HG03432 (cell line): ENCODE measurements around the gene OGFOD1.
A peak's percentile ranks its signal among the peaks of the same experiment; 100 is the strongest.

Experiments
- ATAC-seq: cut with Tn5 transposase; IDR thresholded peaks from one replicate; pipeline ENCODE4 v1.9.1; 2021; ENCODE audit warnings: mild to moderate bottlenecking, moderate library complexity; ENCODE audit not compliant: unreplicated experiment

The OGFOD1 gene

DNA sequence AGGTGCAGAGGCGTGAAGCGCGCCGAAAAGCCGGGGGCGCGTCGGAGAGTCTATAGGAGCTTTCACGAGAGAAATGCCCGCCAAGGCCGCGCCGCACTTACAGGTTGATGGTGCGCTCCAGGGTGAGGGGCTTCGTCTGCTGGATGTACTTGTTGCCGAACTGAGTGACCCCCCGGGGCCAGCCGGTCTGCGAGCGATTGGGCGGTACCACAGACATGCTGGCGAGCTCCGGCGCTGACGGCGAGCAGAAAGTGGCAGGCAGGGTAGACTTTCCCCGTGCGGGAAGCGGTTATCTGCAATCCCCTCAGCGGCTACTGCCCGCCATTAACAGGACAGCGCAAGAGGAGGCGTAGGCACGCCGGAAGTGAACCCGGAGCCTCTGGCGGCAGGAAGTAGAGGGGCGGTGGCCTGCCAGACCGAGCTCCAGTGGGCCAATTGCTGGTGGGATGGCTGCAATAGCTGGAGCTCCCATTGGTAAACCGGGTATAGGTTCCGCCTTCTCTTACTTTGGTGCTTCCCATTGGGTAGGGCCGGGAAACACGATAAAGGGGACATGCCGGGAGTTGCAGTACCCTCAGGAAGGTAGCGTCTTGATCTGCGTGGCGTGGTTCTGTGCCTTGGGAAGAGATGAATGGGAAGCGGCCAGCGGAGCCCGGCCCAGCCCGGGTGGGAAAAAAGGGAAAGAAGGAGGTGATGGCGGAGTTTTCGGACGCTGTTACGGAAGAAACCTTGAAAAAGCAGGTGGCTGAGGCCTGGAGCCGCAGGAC is at the start of gene OGFOD1, which contains the start of gene NUDT21:
Gene OGFOD1 (plus strand): TSS at position 569 of the 767 bp plus-strand sequence. CDS start 59 bp downstream, at position 628.
Gene NUDT21 (minus strand): TSS at position 347 of the 767 bp plus-strand sequence. CDS start 130 bp downstream, at position 217.
- peak; percentile 98 for ATAC-seq

DNA sequence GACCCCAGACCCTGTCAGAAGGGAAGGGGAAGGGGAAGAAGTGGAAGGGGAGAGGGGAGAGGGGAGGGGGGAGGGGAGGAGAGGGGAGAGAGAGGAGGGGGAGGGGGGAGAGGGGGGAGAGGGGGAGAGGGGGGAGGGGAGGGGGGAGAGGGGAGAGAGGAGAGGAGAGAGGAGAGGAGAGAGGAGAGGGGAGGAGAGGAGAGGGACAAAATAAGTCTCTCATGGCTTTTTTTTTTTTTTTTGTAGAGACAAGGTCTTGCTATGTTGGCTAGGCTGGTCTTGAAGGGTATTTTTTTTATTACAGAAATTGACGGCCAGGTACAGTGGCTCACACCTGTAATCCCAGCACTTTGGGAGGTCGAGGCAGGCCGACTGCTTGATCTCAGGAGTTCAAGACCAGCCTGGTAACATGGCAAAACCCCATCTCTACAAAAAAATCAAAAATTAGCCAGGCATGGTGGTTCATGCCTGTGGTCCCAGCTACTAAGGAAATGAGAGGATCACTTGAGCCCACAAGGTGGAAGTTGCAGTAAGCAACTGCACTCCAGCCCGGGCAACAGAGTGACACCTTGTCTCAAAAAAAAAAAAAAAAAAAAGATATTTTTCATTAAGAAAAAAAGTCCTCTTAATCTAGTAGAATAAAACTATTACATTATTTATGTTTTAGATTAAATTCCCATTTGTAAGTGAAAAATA is 45.2 kb upstream of the OGFOD1 start:
- no peak for ATAC-seq

DNA sequence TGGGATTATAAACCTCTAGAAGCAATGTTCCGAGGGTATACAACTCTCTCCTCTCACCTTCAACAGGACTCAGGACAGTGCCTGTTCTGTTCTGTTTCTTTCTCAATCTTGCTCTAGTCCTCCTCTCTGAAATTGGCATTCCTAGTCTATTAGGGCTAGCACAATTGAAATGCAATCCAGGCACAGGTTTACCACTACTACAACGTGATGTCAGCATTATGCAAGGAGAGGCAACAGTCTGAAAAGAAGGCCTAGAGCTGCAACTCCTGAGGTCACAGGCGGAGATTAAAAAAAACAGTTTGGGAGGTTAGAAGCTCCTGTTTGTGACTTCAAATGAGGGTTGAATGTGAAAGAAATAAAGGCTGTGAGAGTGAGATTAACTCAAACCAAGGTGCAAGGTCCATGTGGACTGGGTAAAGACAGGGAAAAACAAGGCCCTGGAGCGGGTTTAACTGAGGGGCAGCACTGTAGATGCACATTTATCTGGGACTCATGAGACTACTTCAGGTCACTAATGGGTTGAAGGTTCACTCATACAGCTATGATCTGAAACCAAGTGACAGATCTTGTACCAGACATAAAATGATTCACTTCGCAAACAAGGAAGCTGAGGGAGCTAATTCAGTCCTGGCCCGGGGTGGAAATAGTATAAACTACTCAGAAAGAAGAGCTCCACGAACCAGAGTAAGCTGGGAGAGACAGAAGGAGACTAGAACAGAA is 42.8 kb upstream of the OGFOD1 start:
- no peak for ATAC-seq

DNA sequence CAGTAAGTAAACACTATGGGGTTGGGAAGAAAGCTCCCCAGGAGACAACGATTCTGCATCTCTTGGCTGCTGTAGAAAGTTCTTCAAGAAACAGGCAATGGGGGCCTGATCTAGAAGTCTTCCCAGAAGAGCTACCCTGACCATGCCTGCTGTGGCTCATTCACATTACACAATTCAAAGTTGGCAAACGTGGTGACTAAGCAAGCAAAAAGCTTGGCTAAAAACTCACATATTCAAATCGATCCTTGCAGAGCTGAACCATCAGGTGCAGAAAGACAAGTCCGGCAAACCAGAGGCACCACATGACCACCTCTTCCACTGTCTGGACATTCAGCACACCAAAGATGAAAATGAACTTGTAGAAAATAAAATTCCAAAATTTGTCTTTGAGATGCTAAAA is 42.2 kb upstream of the OGFOD1 start:
- no peak for ATAC-seq

DNA sequence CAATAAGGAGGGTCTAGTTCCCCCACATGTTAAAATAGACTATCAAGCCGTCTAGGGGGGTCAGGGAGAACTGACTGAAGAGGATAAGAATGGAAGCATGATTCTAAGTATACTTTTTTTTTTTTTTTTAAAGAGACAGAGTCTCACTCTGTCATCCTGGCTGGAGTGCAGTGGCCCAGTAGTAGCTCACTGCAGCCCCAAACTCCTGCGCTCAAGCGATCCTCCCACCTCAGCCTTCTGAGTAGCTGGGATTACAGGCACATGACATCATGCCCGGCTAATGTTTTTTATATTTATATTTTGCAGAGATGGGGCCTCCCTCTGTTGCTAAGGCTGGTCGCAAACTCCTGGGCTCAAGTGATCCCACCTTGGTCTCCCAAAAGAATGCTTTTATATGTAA is 40.2 kb upstream of the OGFOD1 start:
- no peak for ATAC-seq

DNA sequence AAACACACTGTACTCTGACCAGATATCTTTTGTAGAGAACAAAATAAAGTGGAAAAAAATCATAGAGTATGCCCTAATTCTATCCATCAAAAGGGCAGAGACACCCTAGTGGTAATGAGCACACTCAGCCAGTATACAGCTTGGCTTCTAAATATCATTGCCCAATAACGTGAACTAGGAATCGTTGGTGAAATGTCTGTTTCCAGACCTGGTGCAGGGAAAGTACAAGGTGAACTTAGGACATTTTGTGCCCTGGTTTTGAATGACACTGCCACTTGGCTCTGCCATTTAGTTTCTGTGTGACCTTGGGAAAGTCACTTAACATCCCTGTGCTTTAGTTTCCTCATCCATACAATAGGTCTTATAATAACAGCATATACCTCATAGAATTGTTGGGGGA is 39.7 kb upstream of the OGFOD1 start:
- ATAC-seq = no peak

DNA sequence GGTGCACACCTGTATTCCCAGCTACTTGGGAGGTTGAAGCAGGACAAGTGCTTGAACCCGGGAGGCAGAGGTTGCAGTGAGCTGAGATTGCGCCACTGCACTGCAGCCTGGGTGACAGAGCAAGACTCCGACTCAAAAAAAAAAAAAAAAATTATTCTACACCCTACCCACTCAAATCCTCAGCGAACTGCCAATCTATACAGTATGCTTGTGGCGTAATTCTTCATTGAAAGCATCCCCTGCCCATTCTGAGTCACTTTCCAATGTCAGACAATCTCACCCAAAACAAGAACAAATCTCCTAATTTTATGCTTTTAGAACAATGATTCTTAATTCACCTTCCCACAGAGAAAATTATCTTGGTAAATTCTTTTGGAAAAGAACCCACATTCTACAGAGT is 38.0 kb upstream of the OGFOD1 start:
- no peak for ATAC-seq

DNA sequence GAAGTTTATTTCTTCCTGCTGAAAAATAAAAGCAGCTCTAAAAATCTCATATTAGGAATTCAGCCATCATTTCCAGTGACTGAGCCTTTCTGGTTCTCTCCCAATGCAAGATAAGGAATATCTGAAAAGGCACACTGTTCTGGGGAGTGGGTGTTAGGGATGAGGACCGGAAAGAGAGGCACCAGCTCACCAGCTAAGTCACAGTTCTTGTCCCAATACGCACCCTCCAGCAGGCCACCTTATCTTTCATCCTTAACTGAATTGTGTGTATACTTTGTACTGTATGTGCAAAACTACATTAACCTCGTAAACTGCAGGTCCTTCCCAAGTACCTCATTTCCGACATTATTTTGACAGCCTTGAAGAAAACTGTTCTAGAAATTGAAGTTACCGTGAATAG is 37.0 kb upstream of the OGFOD1 start:
- ATAC-seq = no peak

DNA sequence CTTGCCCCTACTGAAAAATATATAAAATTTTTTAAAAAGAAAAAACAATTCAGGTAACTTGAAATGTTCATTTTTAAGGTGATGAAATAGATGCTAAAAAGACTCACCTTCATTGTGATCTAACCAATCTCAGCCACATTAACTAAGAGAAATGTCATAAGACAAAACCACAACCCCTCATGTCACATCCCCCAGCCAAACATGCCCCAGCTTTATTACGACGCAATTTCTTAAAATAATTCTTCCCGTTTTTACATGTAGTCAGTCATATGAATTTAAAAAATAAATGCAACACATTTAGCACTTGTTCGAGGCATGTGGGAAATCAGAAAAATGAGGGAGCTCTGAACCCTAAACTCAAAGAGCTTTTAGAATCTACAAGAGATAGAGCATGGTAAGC is 35.5 kb upstream of the OGFOD1 start:
- no peak for ATAC-seq

DNA sequence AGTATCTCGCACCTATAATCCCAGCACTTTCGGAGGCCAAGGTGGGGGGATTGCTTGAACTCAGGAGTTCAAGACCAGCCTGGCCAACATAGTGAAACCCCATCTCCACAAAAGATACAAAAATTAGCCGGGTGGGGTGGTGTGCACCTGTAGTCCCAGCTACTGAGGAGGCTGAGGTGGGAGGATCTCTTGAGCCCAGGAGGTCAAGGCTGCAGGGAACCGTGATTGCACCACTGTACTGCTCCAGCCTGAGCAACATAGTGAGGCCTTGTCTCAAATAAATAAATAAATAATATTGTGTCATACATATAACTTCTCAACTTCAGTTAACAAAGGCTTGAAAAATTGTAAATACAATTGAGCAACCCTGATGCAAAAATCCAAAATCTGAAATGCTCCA is 34.2 kb upstream of the OGFOD1 start:
- ATAC-seq = no peak

DNA sequence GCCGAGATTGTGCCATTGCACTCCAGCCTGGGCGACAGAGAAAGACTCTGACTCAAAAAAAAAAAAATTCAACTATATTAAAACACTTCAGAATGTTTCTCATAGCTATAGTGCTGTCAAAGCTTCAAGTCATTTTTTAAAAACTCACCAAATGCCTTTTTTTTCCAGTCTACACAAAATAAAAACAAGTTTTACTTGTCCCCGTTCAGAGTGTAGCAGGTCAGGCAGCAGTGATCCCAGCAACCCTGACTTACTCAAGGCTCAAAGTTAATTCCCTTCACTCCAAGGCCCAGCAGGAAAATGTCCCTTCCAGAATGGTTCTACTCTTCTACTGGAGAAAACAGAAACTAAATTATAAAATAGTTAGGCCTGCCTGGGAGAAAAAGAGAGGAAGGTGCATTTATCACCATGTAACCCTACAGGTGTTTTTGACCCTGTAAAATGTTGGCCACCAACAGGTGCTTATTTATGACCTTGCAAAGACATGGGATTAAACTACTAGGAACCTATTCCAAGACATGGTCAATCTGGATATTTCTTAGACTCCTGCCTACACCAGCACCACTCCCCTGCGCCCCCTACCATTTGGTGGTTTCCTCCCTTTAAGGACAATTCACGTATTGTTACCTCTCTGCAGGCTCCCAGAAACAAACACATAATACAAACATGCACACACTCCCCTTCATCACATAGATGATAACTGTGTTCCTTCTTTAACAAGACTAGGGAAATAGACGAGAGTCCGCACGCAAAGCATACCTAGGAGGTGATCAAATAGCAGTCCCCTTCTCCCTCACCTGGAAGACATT is 31.4 kb upstream of the OGFOD1 start:
- no peak for ATAC-seq

DNA sequence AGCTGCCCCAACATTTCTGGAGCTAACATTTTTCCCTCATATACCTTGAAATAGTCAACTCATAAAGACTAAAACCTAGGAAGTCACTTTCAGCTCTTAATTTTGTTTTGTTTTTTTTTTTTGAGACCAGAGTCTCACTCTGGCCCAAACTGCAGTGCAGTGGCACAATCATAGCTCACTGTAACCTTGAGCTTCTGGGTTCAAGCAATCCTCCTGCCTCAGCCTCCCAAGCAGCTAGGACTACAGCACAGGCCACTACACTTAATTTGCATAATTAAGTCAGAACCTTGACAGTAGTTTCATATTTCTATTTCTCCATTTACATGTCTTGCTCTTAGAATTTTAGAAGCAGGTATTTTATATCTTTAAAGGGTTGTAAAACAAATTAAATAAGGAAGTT is 30.7 kb upstream of the OGFOD1 start:
- ATAC-seq = no peak

DNA sequence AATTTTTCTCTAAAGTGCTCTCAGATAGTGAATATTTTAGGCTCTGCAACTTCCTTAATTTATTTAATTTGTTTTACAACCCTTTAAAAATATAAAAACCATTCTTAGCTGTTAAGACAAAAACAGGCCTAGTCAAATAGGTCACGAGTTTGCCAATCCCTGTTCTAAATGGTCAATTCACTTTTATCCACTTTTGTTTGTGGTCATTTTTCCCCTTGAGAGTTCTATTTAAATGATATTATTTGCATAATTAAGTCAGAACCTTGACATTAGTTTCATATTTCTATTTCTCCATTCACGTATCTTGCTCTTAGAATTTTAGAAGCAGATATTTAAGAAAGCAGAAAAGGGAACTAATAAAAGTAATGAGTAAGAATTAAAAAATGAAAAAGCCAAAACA is 30.0 kb upstream of the OGFOD1 start:
- ATAC-seq = no peak

DNA sequence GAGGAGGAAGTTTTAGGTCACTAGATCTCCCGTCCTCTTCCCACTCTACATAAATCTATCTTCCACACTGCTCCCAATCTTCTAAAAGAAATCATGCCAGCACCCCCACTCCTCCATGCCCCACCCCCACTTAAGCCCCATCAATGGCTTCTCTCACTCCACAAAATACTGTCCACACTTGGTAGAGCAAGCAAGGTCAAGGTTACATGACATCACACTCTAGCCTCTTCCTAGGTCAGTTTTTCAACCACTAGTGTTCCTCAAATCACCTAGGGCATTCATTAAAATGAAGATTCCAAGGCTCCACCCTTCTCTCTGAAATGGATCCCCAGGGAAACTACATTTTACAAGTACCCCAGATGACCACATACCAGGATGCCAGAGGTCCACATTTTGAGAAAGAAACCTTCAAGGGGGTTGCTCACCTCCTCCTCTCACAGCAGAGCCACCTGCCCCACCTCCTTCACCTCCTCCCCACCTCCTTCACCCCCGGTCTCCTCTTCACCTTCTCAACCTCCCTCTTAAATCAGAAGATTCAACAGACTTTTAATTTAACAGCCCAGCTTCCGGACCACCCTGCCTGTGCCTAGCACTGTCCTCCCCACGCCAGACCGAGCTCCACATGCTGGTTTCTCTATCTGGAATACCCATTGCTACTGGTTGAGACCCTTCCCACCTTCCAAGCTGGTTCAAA is 29.2 kb upstream of the OGFOD1 start:
- no peak for ATAC-seq

DNA sequence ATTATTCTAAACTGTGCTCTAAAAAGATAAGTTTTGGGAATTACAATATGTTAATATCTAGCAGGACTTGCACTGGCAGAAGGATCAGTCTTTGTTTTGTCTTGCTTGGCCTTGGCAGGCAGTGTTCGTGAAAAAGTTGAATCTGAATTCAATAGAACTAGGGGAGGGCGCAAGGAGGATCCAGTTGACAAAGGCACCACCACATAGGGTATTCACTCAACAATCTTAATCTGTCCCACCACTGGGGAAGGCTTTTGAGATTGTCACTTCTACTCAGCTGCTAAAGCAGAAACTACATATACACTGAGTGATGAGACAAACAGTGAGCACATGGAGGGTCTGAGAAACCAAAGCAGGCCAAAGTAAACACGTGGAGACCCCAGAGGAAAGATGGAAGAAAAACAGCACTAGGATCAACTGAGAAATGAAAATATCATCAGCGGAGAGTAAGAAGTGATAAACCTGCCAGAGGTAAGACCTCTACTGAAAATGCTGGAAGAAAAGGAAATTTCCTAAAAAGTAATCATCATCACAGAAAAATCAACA is 28.4 kb upstream of the OGFOD1 start:
- ATAC-seq = no peak

DNA sequence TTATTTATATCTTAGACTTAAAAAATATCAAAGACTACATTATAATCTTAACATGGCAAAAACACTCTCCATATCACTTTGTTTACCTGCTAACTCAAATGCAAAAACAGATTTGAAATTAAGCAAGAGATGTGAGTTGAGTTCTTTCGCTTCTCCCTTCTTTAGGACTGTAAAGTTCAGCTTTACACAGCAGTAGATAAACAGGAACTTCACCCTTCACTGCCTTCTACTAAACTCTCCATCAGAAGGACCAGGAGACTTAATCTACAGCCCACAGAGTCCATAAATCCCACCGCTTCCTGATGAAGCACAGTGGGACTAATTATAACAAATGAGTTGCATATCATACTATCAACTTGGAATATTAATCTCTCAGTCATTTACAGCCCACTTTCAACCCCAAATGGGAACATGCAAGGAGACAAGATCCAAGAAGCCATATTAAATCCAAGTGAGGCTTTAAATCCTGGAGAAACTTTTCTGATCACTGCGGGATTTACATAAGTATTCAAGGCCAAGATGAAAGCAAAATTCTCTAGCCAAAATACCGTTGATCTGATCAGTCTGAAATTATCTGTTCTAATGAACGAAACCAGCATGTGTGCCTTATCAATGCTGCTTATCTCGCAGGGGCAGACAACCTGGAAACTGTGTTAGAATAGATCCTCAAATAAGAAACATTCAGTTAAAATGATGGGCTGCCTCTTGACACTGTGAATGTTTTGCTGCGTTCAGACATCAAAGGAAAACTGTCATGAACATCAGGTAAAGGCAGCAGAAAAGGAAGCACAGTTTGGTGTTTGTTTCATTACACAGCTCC is 27.6 kb upstream of the OGFOD1 start:
- no peak for ATAC-seq

DNA sequence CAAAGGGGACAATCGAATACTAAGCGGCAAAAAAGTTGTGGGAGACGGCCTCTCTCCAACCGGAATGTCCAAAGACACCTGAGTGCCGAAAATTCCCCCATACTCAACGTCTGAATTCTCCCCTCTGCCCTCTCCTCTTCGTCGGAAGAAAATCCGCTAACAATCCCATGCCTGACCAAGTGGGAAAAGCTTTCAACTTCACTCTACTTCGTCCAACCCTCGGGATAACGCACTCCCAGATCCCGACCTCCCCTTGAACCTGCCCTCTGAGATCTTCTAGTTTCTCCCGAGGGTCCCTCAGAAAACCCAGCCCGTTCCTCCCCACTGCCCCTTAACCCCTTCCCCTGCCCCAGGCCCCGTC is 27.0 kb upstream of the OGFOD1 start:
- no peak for ATAC-seq

DNA sequence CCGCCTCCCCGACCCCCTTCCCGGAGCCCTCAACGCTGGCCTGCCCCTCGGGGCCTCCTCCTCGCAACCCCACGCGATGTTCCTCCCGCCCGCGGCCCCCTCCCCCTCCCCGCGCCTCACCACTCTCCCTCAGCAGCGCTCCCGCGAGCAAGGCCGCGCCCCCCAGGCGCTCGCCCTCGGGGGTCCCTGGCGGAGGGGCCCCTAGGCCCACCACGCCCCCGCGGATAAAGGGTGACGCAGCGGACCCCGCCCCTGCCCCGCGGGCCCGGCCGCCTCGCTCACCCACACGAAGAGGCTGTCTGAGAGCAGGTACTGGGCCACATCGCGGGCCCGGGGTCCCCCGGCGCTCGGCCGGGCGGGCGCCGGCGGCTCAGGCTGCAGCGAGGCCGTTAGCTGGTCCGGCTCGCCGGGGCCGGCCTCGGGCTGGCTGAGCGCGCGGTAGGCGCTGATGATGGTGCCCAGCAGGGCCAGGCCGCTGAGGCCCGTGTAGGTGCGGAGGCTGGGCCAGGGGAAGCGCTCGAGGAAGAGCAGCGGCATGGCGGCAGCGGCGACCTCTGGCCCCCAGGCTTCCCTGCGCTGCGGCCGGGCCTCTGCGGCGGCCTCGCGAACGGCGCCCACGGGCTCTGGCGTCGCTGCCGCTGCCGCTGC is 26.4 kb upstream of the OGFOD1 start:
- ATAC-seq = peak; percentile 38

DNA sequence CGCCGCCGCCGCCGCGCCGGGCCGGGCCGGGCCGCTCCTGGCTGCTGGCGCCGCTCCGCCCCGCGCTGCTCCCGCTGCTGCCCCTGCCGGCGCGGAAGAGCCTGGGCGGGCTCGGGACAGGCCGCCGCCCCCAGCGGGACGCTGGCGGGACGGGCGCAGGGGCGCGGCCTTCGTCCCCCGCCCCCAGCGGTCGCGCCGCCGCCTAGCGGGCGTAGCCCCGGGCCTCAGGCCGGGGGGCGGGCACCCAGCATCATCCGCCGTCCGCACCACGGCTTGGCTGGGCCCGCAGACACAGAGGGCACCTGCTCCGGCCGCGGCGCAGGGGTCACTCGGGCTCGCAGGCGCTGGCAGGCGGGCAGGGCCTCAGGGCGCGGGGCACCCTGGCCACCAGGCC is 25.9 kb upstream of the OGFOD1 start, which contains the start of gene AMFR:
Gene AMFR (minus strand): TSS at position 107 of the 394 bp plus-strand sequence. CDS start 218 bp downstream, outside the sequence.
- ATAC-seq = peak; percentile 82
